Measurements from ENCODE around the gene CYP26B1. TPM values are rescaled to one million over a fixed set of nuclear protein-coding genes. Genes with fewer than 3 reads are reported as not detected.

CYP26B1 gene
- total RNA-seq, 1 experiment from 2014 or later = 2.7 TPM

DNA sequence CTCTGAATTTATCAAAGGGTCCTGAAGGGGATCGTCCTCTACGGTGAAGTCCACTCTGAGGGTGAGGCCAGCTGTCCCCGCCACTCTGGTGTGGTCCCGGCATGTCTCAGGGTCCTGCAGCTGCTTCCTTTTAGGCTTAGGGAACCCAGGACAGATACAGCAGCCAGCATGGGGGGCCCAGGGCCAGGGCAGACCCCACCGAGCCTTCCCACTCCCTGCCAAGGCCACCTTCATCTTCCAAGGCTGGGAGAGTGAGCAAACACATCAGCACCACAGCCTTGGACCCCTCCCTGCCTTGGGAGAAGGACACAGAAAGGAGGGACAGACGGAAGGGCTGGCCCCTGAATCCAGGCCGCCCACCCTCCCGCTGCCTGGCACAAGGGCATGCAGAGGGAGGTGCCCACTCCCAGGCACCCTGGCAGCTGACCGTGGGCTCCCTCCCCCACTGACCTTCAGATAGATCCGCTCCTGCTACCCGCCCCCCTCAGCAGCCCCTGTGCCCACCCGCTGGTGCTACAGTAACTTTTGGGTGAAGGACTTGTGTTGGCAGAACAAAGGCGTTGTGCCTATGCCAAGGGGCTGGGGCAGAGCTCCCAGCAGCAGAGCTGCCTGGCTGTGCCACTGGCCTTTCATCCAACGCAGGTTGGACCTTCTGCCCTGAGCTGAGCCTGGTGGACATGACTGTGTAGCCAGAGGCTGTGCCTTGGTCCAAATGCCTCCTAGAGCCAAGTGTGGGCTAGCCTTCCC, 7.6 kb downstream of the CYP26B1 start:
- no TSS peak for BruUV-seq (replicated peaks)
- TF ChIP-seq, protein P1, sequence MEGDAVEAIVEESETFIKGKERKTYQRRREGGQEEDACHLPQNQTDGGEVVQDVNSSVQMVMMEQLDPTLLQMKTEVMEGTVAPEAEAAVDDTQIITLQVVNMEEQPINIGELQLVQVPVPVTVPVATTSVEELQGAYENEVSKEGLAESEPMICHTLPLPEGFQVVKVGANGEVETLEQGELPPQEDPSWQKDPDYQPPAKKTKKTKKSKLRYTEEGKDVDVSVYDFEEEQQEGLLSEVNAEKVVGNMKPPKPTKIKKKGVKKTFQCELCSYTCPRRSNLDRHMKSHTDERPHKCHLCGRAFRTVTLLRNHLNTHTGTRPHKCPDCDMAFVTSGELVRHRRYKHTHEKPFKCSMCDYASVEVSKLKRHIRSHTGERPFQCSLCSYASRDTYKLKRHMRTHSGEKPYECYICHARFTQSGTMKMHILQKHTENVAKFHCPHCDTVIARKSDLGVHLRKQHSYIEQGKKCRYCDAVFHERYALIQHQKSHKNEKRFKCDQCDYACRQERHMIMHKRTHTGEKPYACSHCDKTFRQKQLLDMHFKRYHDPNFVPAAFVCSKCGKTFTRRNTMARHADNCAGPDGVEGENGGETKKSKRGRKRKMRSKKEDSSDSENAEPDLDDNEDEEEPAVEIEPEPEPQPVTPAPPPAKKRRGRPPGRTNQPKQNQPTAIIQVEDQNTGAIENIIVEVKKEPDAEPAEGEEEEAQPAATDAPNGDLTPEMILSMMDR (conservative IDR thresholded peaks at IDR 0.05; ENCODE audit: low read depth, low read length) = no peak
- no peak for TF ChIP-seq EZH2 (IDR thresholded peaks at IDR 0.05; ENCODE audit: borderline replicate concordance, low read depth, low read length, poor library complexity, severe bottlenecking)
- Histone ChIP-seq H3K4me1 (ENCODE audit: insufficient read depth, low read length, poor library complexity, severe bottlenecking) (peaks cover 4% of the 10 kb centered on the region), H3K27ac (ENCODE audit: low read depth, low read length, poor library complexity, severe bottlenecking) (no peak overlapping the region), H3K36me3 (ENCODE audit: insufficient read depth, low read length, poor library complexity, severe bottlenecking) (no peaks in the 10 kb centered on the region), H3K4me3 (ENCODE audit: low read depth, low read length, poor library complexity, severe bottlenecking) (no peak overlapping the region), H3K27me3 (replicated peaks; ENCODE audit: insufficient read depth, low read depth, low read length, poor library complexity) (peaks cover 2% of the 10 kb centered on the region), H3K9me3 (ENCODE audit: low read depth, low read length, poor library complexity, severe bottlenecking) (no peaks in the 10 kb centered on the region)
- ChIA-PET CTCF (no interaction called here), POLR2A (ENCODE audit: low non-redundant PET) (no interaction called here)
- intact Hi-C loops (cut with micrococcal nuclease; ENCODE audit: unreplicated experiment) = loop anchor here (10.0 kb wide), 1 partner anchor 525 kb away; no protein-coding TSS in a partner anchor
- DNase-seq (ENCODE audit: low spot score) = no peak

DNA sequence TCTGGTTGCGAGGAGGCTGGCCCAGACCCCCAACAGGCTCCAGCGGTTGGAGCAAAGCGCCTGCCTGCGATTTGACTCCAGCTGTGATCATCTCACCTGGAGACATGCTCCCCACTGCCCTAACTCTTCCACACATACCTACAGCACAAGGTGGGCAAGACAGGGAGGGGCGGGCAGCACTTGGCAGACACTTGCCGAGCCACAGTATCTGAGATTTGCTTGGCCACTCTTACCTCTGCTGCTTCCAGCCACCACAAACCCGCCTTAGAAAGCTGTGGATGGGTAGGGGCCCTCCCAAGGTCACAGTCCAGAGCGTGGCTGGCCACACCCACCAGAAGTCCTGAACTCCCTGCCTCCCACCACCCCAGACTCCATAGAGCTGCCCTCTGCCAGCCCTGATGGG, 8.2 kb downstream of the CYP26B1 start:
- Histone ChIP-seq H3K9me3 (ENCODE audit: low read depth, low read length, poor library complexity, severe bottlenecking) (no peaks in the 10 kb centered on the region), H3K27ac (ENCODE audit: low read depth, low read length, poor library complexity, severe bottlenecking) (no peak overlapping the region), H3K27me3 (replicated peaks; ENCODE audit: insufficient read depth, low read depth, low read length, poor library complexity) (no peaks in the 10 kb centered on the region), H3K36me3 (ENCODE audit: insufficient read depth, low read length, poor library complexity, severe bottlenecking) (no peaks in the 10 kb centered on the region), H3K4me1 (ENCODE audit: insufficient read depth, low read length, poor library complexity, severe bottlenecking) (no peaks in the 10 kb centered on the region), H3K4me3 (ENCODE audit: low read depth, low read length, poor library complexity, severe bottlenecking) (no peak overlapping the region)
- TF ChIP-seq EZH2 (IDR thresholded peaks at IDR 0.05; ENCODE audit: borderline replicate concordance, low read depth, low read length, poor library complexity, severe bottlenecking) = no peak
- TF ChIP-seq, protein P1 (conservative IDR thresholded peaks at IDR 0.05; ENCODE audit: low read depth, low read length) = no peak
- BruUV-seq (replicated peaks) = no TSS peak
- DNase-seq (ENCODE audit: low spot score) = no peak
- intact Hi-C loops (cut with micrococcal nuclease; ENCODE audit: unreplicated experiment) = no loop called here
- POLR2A ChIA-PET (ENCODE audit: low non-redundant PET) = no interaction called here
- CTCF ChIA-PET = no interaction called here

DNA sequence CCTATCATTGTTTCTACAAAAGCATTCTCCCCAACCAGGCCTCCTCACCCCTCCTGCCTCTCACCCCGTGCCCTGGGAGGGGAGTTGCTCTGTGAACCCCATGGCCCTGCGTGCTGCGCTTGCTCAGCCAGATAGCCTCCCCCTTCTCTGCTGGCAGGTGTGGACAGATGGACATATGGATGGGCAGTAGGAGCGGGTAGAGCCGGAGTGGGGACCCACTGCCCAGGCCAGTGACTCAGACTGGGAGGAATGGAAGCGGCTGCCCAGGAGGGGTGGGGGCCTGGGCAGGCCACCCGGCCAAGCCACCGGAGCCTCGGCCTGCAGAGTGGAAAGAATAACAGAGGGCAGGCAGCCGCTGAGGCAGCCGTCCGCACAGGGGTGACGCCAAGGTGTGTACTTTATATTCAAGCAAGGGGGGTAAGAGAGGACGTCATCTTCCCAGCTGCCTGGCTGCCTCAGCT, 8.7 kb downstream of the CYP26B1 start:
- intact Hi-C loops (cut with micrococcal nuclease; ENCODE audit: unreplicated experiment) = no loop called here
- no peaks in the 10 kb centered on the region for H3K4me1 ChIP-seq (ENCODE audit: insufficient read depth, low read length, poor library complexity, severe bottlenecking)
- H3K27ac ChIP-seq (ENCODE audit: low read depth, low read length, poor library complexity, severe bottlenecking) = no peak overlapping the region
- no peaks in the 10 kb centered on the region for H3K9me3 ChIP-seq (ENCODE audit: low read depth, low read length, poor library complexity, severe bottlenecking)
- no peaks in the 10 kb centered on the region for H3K36me3 ChIP-seq (ENCODE audit: insufficient read depth, low read length, poor library complexity, severe bottlenecking)
- no peak for TF ChIP-seq EZH2 (IDR thresholded peaks at IDR 0.05; ENCODE audit: borderline replicate concordance, low read depth, low read length, poor library complexity, severe bottlenecking)
- TF ChIP-seq, protein P1 (conservative IDR thresholded peaks at IDR 0.05; ENCODE audit: low read depth, low read length) = no peak
- no peaks in the 10 kb centered on the region for H3K27me3 ChIP-seq (replicated peaks; ENCODE audit: insufficient read depth, low read depth, low read length, poor library complexity)
- ChIA-PET POLR2A (ENCODE audit: low non-redundant PET) (no interaction called here), CTCF (interaction anchor here (0.5 kb wide), 1 partner anchor 357 kb away, joined by 3 read pairs; no protein-coding TSS in a partner anchor)
- no peak for DNase-seq (ENCODE audit: low spot score)
- no TSS peak for BruUV-seq (replicated peaks)
- no peak overlapping the region for H3K4me3 ChIP-seq (ENCODE audit: low read depth, low read length, poor library complexity, severe bottlenecking)
